Aorta (tissue), 5 donors: ENCODE measurements around the gene STIP1. TPM values are rescaled to one million over a fixed set of nuclear protein-coding genes. Genes with fewer than 3 reads are reported as not detected.

ENCODE experiments used
- ATAC-seq: fragments of 200-7000 bp; cut with Tn5 transposase; one replicate; pipeline ENCODE4 v1.9.1; 2022; ENCODE audit warnings: moderate library complexity; ENCODE audit not compliant: low FRiP score
- DNase-seq, 2 donors: peaks; one replicate each; pipeline ENCODE4 v3.0.0-alpha.2; 2020
- H3K27ac ChIP-seq, 2 donors: one replicate each; pipeline ENCODE4 v1.5.1; 2013; ENCODE audit warnings: low read length in 2 of 2, mild to moderate bottlenecking in 2 of 2, moderate library complexity in 2 of 2, control low read depth in 1 of 2, inconsistent platforms in 1 of 2, low read depth in 1 of 2
- H3K27me3 ChIP-seq, 2 donors: one replicate each; pipeline ENCODE4 v1.6.1; 2013; ENCODE audit warnings: control low read depth in 1 of 2, low read length in 1 of 2, mild to moderate bottlenecking in 1 of 2, moderate library complexity in 1 of 2; ENCODE audit not compliant: insufficient read depth in 2 of 2, control insufficient read depth in 1 of 2
- H3K36me3 ChIP-seq, 2 donors: one replicate each; pipeline ENCODE4 v1.6.1; 2013; ENCODE audit warnings: control low read depth in 1 of 2, low read length in 1 of 2, mild to moderate bottlenecking in 1 of 2; ENCODE audit not compliant: insufficient read depth in 2 of 2, control insufficient read depth in 1 of 2
- H3K4me1 ChIP-seq, 2 donors: one replicate each; pipeline ENCODE4 v1.6.1; 2013; ENCODE audit warnings: low read length in 2 of 2, control low read depth in 1 of 2, mild to moderate bottlenecking in 1 of 2, moderate library complexity in 1 of 2; ENCODE audit not compliant: insufficient read depth in 2 of 2, control insufficient read depth in 1 of 2
- H3K4me3 ChIP-seq, 2 donors: one replicate each; pipeline ENCODE4 v1.5.1; 2013; ENCODE audit warnings: low read length in 2 of 2, control low read depth in 1 of 2, mild to moderate bottlenecking in 1 of 2
- H3K9me3 ChIP-seq: one replicate; pipeline ENCODE4 v1.6.1; 2013; ENCODE audit warnings: mild to moderate bottlenecking, low read length; ENCODE audit not compliant: control insufficient read depth
- WGBS, 2 donors: extraction: QIAGEN DNeasy Blood & Tissue Kit; methylation state at CpG; one replicate each; pipeline ENCODE4 v1.1.7; 2013; 5-methylcytosine and 5-hydroxymethylcytosine counted together
- intact Hi-C, 2 donors: fragments of 100-400 bp; cut with DNase I; formaldehyde crosslinking; loops; one replicate each; pipeline versions ENCODE4 v1.14.2 to v1.15.0; 2022
- polyA plus RNA-seq, 2 donors: library from polyadenylated mRNA; stranded (reverse); fragments of 200-250 nt; gene quantifications; one replicate each; pipeline ENCODE4 v1.2.3, GENCODE V29; 2013
- total RNA-seq, 2 donors: library from RNA; stranded (reverse); fragmentation: NEBNext Ultra II Directional; extraction: Animal tissue kit (Norgen Biotek cat#: 25700); gene quantifications; one replicate each; pipeline ENCODE4 v1.2.1, GENCODE V29; 2021
- donor health status: healthy with polysubstance abuse.
- donor health status: Bipolar disorder and iron deficiency.
- donor health status: DM: no; HTN: no; CAD: no.
- donor health status: DM: no; HTN: no; CAD: no.
- donor health status: DM: yes; HTN: yes; CAD: no.

Gene STIP1
- total and polyA plus RNA-seq, 4 donors, result 31.0 to 111 (median 54.2) TPM

GRCh38 chr11:64203421-64204079 is 17.6 kb downstream of the STIP1 start:
- intact Hi-C loops, result loop anchor here (2.0 to 5.0 kb wide), 2 partner anchors 97 to 99 kb away; partner anchors contain the start of gene CATSPERZ (in 2 of the 2)
- no peak overlapping the region for H3K4me3 ChIP-seq
- no peaks in the 10 kb centered on the region for H3K4me1 ChIP-seq
- WGBS, 2 donors, result 89 to 91% methylated on average over 27 of the region's 27 CpGs
- peaks cover 4 to 8% of the 10 kb centered on the region in 2 donors for H3K36me3 ChIP-seq
- ATAC-seq, result no peak
- no peaks in the 10 kb centered on the region for H3K9me3 ChIP-seq
- no peak for DNase-seq
- no peaks in the 10 kb centered on the region for H3K27me3 ChIP-seq
- no peak overlapping the region for H3K27ac ChIP-seq

DNA sequence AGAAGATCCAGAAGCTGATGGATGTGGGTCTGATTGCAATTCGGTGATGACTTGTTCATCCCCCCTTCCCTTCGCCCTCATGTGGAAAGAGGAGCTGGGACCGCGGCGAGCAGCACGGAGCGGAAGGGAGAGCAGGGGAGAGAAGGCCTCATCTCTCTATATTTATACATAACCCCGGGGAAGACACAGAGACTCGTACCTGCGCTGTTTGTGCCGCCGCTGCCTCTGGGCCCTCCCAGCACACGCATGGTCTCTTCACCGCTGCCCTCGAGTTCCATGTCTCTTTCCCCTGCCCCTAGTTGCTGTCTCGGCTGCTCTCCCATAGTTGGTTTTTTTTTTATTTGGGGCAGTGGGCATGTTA is 18.1 kb downstream of the STIP1 start:
- no peaks in the 10 kb centered on the region for H3K4me1 ChIP-seq
- peaks cover 4 to 8% of the 10 kb centered on the region in 2 donors for H3K36me3 ChIP-seq
- no peak for ATAC-seq
- DNase-seq, result no peak
- WGBS, 2 donors, result 79 to 85% methylated on average over 15 to 16 of the region's 16 CpGs
- intact Hi-C loops, result loop anchor here (2.0 to 5.0 kb wide), 2 partner anchors 97 to 98 kb away; partner anchors contain the start of gene CATSPERZ (in 2 of the 2)
- no peaks in the 10 kb centered on the region for H3K9me3 ChIP-seq
- no peaks in the 10 kb centered on the region for H3K27me3 ChIP-seq
- H3K4me3 ChIP-seq, result no peak overlapping the region
- no peak overlapping the region for H3K27ac ChIP-seq

GRCh38 chr11:64204464-64204989 is 18.6 kb downstream of the STIP1 start:
- Histone ChIP-seq H3K4me1 (no peaks in the 10 kb centered on the region), H3K27ac (no peak overlapping the region)

GRCh38 chr11:64206457-64207255 is 20.7 kb downstream of the STIP1 start, which contains the start of gene FERMT3:
Gene FERMT3 (plus strand): TSS chr11:64206721. CDS start chr11:64207365, 644 bp downstream.
- peak within 1 kb of the TSS in 1 of 2 donors; percentile 3 for H3K27ac ChIP-seq
- ATAC-seq (peak; percentile 27), DNase-seq (peak in 1 of 2 donors; percentile 88)
- no peaks in the 10 kb centered on the region for H3K4me1 ChIP-seq
- H3K9me3 ChIP-seq, result no peaks in the 10 kb centered on the region
- intact Hi-C loops, result no loop called here
- H3K27me3 ChIP-seq, result no peaks in the 10 kb centered on the region
- H3K36me3 ChIP-seq, result peaks cover 0 to 7% of the 10 kb centered on the region in 2 donors
- 71 to 77% methylated on average over 26 to 27 of the region's 27 CpGs for WGBS, 2 donors
- H3K4me3 ChIP-seq, result no peak within 1 kb of the TSS

More at GRCh38 chr11:64204464-64204989, 18.6 kb downstream of the STIP1 start:
- WGBS, 2 donors, result 35 to 37% methylated on average over 7 of the region's 7 CpGs
- Histone ChIP-seq H3K27me3 (no peaks in the 10 kb centered on the region), H3K4me3 (no peak overlapping the region), H3K36me3 (peaks cover 4 to 8% of the 10 kb centered on the region in 2 donors), H3K9me3 (no peaks in the 10 kb centered on the region)
- ATAC-seq (peak; percentile 74), DNase-seq (peak; percentile 92 to 94)
- intact Hi-C loops, result loop anchor here (2.0 to 5.0 kb wide), 2 partner anchors 96 to 98 kb away; partner anchors contain the start of gene CATSPERZ (in 2 of the 2)

DNA sequence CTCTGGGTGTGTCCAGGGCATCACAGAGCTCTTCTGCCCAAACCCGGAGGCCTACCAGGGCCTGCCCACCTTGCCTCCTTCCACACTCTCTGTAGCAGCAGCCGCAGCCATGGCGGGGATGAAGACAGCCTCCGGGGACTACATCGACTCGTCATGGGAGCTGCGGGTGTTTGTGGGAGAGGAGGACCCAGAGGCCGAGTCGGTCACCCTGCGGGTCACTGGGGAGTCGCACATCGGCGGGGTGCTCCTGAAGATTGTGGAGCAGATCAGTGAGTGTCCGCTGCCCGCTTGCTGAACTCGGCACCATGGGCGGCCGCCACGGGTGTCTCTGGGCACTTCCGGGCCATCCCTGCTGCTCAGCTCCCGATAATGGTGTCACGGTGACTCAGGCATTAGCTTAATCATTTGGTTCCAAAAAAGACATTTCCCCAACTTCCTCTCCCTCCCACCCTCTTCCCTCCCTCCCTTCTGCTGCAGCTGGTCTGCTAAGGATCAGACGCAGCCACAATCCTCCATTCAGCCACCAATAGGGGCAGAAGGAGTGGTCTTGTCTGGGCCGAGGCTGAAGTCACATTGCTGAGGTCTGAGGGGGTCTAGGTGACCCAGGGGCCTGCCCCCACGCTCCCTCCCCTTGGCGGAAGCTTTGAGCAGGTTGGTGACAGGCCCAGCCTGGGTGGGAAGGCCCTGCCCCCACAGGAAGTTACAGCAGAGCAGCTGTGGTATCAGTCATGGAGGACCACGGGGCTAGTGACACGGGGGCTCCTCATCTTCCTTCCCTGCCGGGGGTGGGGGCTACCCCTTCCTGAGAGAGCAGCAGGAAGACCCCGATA is 21.5 kb downstream of the STIP1 start:
- no peaks in the 10 kb centered on the region for H3K27me3 ChIP-seq
- DNase-seq (peak; percentile 86 to 87), ATAC-seq (peak; percentile 40)
- 63 to 65% methylated on average over 26 to 30 of the region's 30 CpGs for WGBS, 2 donors
- intact Hi-C loops, result no loop called here
- H3K9me3 ChIP-seq, result no peaks in the 10 kb centered on the region
- no peak overlapping the region for H3K4me3 ChIP-seq
- peaks cover 0 to 7% of the 10 kb centered on the region in 2 donors for H3K36me3 ChIP-seq
- no peak overlapping the region for H3K27ac ChIP-seq
- no peaks in the 10 kb centered on the region for H3K4me1 ChIP-seq

GRCh38 chr11:64208086-64208795 is 22.3 kb downstream of the STIP1 start:
- no peak for ATAC-seq
- no peak overlapping the region for H3K4me3 ChIP-seq
- H3K27ac ChIP-seq, result no peak overlapping the region
- no peaks in the 10 kb centered on the region for H3K9me3 ChIP-seq
- DNase-seq, result no peak
- H3K4me1 ChIP-seq, result no peaks in the 10 kb centered on the region
- intact Hi-C loops, result no loop called here
- whole genome bisulfite sequencing, 2 donors, result 85 to 86% methylated on average over 21 to 23 of the region's 23 CpGs
- peaks cover 0 to 2% of the 10 kb centered on the region in 2 donors for H3K36me3 ChIP-seq
- no peaks in the 10 kb centered on the region for H3K27me3 ChIP-seq

DNA sequence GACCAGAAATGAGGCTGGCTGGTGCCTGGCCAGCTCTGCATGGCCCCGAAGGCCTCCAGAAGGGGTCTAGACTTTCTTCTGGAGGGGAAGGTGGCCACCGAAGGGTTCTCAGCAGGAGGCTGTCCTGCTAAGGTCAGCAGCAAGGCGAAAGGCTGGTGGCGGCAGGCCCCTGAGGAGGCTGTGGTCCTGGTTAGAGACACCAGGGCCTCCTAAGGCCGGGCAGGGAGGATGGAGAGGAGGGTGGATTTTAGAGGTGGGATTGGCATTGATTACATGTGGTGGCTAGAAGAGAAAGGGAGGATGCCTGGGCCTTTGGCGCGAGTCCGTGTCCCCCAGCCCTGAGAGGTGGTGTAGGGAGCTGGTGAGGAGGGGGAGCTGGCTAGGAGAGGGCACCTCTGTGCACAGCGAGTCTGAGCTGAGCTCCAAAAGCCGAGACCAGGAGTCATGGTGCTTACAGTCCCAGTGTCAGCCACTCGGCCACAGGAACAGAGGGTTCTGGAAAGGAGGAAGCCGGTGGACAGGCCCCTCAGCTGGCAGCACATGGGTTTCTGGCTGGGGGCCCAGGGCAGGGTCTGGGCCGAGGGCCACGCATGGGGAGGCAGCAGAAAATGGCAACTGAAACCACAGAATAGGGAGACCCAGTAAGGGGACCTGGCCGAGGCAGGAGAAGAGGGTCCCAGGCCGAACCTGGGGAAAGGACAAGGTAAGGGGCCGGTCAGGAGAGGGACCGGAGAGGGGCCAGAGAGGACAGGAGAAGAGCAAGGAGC is 23.0 kb downstream of the STIP1 start:
- Histone ChIP-seq H3K27me3 (no peaks in the 10 kb centered on the region), H3K4me1 (no peaks in the 10 kb centered on the region), H3K36me3 (no peaks in the 10 kb centered on the region), H3K4me3 (no peak overlapping the region), H3K9me3 (no peaks in the 10 kb centered on the region), H3K27ac (no peak overlapping the region)
- ATAC-seq (no peak), DNase-seq (no peak)
- intact Hi-C loops, result no loop called here
- 69 to 73% methylated on average over 18 of the region's 18 CpGs for WGBS, 2 donors
